K562 (cell line): Measurements from ENCODE around the gene ITPA. TPM values are rescaled to one million over a fixed set of nuclear protein-coding genes. Genes with fewer than 3 reads are reported as not detected.
A peak's percentile ranks its signal among the peaks of the same experiment; 100 is the strongest.

Source experiments
- ATAC-seq: fragments of 200-7000 bp; cut with Tn5 transposase; 3 replicates; pipeline ENCODE4 v1.9.1; 2020; ENCODE audit warnings: moderate library complexity
- BruUV-seq: library from RNA; stranded (reverse); fragments of 400-500 nt; replicated peaks from 2 replicates; lab custom pipeline; 2021; lab: Mats Ljungman, UMichigan
- CTCF ChIA-PET: fragments of 300-600 bp; formaldehyde crosslinking; extraction: SDS; loops from one replicate; lab custom pipeline; 2021; ENCODE audit warnings: low intra/inter-chr PET ratio; lab: Yijun Ruan, JAX
- POLR2A ChIA-PET: fragments of 300-600, 350-650 bp; sonication (Branson Sonifier 250); formaldehyde crosslinking; extraction: SDS; loops from one replicate; lab custom pipeline; 2021; ENCODE audit warnings: antibody characterized with exemption, inconsistent platforms; lab: Yijun Ruan, JAX
- DNase-seq, 4 experiments: peaks; one replicate each; pipeline versions ENCODE4 v3.0.0 to v3.0.0-alpha.2; 2011 to 2018; ENCODE audit warnings: low spot score in 3 of 4, mixed read lengths in 3 of 4; ENCODE audit errors: extremely low read depth in 1 of 4
- FAIRE-seq: peaks from 2 replicates; lab custom pipeline; 2011; peaks lifted over from hg19 to GRCh38; lab: Jason Lieb, UNC
- H2AFZ ChIP-seq: 2 replicates; pipeline ENCODE4 v1.6.0; 2011; ENCODE audit warnings: low read depth, low read length, control low read depth, inconsistent platforms
- H3K27ac ChIP-seq: fragments of 200-600 bp; 3 replicates; pipeline ENCODE4 v1.8.0; 2011; ENCODE audit warnings: low read depth, mild to moderate bottlenecking, control low read depth, inconsistent platforms, low read length, moderate library complexity, mixed read lengths; ENCODE audit errors: extremely low read depth
- H3K27me3 ChIP-seq, 2 experiments: fragments of 300-600 bp in 1 of 2; 2 replicates in 1 of 2; 3 replicates in 1 of 2; pipeline versions ENCODE4 v1.6.0 to v1.8.0; 2011; ENCODE audit warnings: inconsistent platforms in 2 of 2, low read length in 2 of 2, mild to moderate bottlenecking in 1 of 2, mixed read lengths in 1 of 2, moderate library complexity in 1 of 2; ENCODE audit not compliant: control insufficient read depth in 2 of 2, insufficient read depth in 2 of 2
- H3K36me3 ChIP-seq: fragments of 300-600 bp; 3 replicates; pipeline ENCODE4 v1.8.0; 2011; ENCODE audit warnings: mild to moderate bottlenecking, low read length, inconsistent platforms; ENCODE audit not compliant: control insufficient read depth, insufficient read depth
- H3K4me1 ChIP-seq, 2 experiments: fragments of 200-600 bp in 1 of 2; replicated peaks in 1 of 2; 2 replicates in 1 of 2; 3 replicates in 1 of 2; pipeline versions ENCODE4 v1.5.1 to v1.8.0; 2011; ENCODE audit warnings: inconsistent platforms in 2 of 2, low read length in 2 of 2, mild to moderate bottlenecking in 1 of 2, mixed read lengths in 1 of 2, moderate library complexity in 1 of 2; ENCODE audit not compliant: control insufficient read depth in 2 of 2, insufficient read depth in 2 of 2
- H3K4me2 ChIP-seq: 2 replicates; pipeline ENCODE4 v1.6.1; 2011; ENCODE audit warnings: low read length, control low read depth, inconsistent platforms, mixed read lengths; ENCODE audit not compliant: insufficient read depth
- H3K4me3 ChIP-seq: fragments of 200-600 bp; sonication (generic), shearing (Covaris generic); 2 replicates; pipeline ENCODE4 v1.5.1; 2016; ENCODE audit warnings: control low read depth, inconsistent platforms
- H3K79me2 ChIP-seq: fragments of 200-600 bp; 3 replicates; pipeline ENCODE4 v1.8.0; 2011; ENCODE audit warnings: low read length, inconsistent platforms; ENCODE audit not compliant: control insufficient read depth, insufficient read depth
- H3K9ac ChIP-seq, 2 experiments: 2 replicates each; pipeline versions ENCODE4 v1.6.0 to v1.6.1; 2011; ENCODE audit warnings: low read depth in 2 of 2, low read length in 2 of 2, control low read depth in 1 of 2, inconsistent platforms in 1 of 2, mild to moderate bottlenecking in 1 of 2, mixed read lengths in 1 of 2; ENCODE audit not compliant: insufficient read depth in 1 of 2
- H3K9me1 ChIP-seq: one replicate; pipeline ENCODE4 v1.6.0; 2011; ENCODE audit warnings: inconsistent platforms, mild to moderate bottlenecking, low read length, moderate library complexity; ENCODE audit not compliant: control insufficient read depth, insufficient read depth
- H3K9me3 ChIP-seq: replicated peaks from 2 replicates; pipeline ENCODE4 v1.5.1; 2011; ENCODE audit warnings: low read depth, low read length, inconsistent platforms; ENCODE audit not compliant: control insufficient read depth, insufficient read depth
- H4K20me1 ChIP-seq: replicated peaks from 2 replicates; pipeline ENCODE4 v1.6.1; 2011; ENCODE audit warnings: low read length, inconsistent platforms, mixed read lengths; ENCODE audit not compliant: control insufficient read depth, insufficient read depth
- CHD1 ChIP-seq: fragments of 200-600 bp; sonication (generic); IDR thresholded peaks from one replicate; pipeline ENCODE4 v1.6.1; 2012; ENCODE audit warnings: mild to moderate bottlenecking, moderate library complexity, low read length, inconsistent platforms
- CREBBP ChIP-seq: IDR thresholded peaks from one replicate; pipeline ENCODE4 v1.6.1; 2012; ENCODE audit warnings: low read depth, mild to moderate bottlenecking, control low read depth, inconsistent platforms, low read length
- GTF2E2 ChIP-seq: fragments of 200-800 bp; sonication (Bioruptor generic); IDR thresholded peaks from 2 replicates; pipeline ENCODE4 v1.6.1; 2016; ENCODE audit warnings: missing genetic modification characterization, missing compliant biosample characterization
- ID3 ChIP-seq, 2 experiments: fragments of 250-450 bp in 1 of 2; fragments of 450-650 bp in 1 of 2; sonication (Bioruptor Pico) in 1 of 2; IDR thresholded peaks; 2 replicates each; pipeline versions ENCODE4 v1.6.1 to v1.8.0; 2016 to 2021; ENCODE audit warnings: mild to moderate bottlenecking in 2 of 2, moderate library complexity in 2 of 2, missing compliant biosample characterization in 1 of 2, missing genetic modification characterization in 1 of 2
- ILF3 ChIP-seq: fragments of 450-650 bp; IDR thresholded peaks from 2 replicates; pipeline ENCODE4 v1.6.1; 2018; ENCODE audit warnings: antibody characterized with exemption, mild to moderate bottlenecking, moderate library complexity, borderline replicate concordance
- L3MBTL2 ChIP-seq: fragments of 450-650 bp; IDR thresholded peaks from 2 replicates; pipeline ENCODE4 v1.6.1; 2016; ENCODE audit warnings: mild to moderate bottlenecking, moderate library complexity
- MBD1 ChIP-seq: fragments of 250-450 bp; sonication (Bioruptor Pico); IDR thresholded peaks from 2 replicates; pipeline ENCODE4 v1.8.0; 2022; ENCODE audit warnings: inconsistent platforms
- MED1 ChIP-seq: sonication (generic); formaldehyde crosslinking; IDR thresholded peaks from 2 replicates; pipeline ENCODE4 v1.8.1; 2023; ENCODE audit warnings: missing genetic modification reagents, borderline replicate concordance
- NCOA4 ChIP-seq: fragments of 450-650 bp; IDR thresholded peaks from 2 replicates; pipeline ENCODE4 v1.6.1; 2018; ENCODE audit warnings: mild to moderate bottlenecking; ENCODE audit not compliant: partially characterized antibody
- PCBP1 ChIP-seq: fragments of 200-400 bp; formaldehyde crosslinking; IDR thresholded peaks from 2 replicates; pipeline ENCODE4 v1.6.1; 2018; ENCODE audit warnings: mild to moderate bottlenecking, low read depth, low read length; ENCODE audit not compliant: poor library complexity, severe bottlenecking
- POLR2H ChIP-seq: IDR thresholded peaks from 2 replicates; pipeline ENCODE4 v1.6.1; 2016; ENCODE audit warnings: missing genetic modification characterization, low read depth, mild to moderate bottlenecking, control low read depth, missing compliant biosample characterization, moderate library complexity
- STAT5B ChIP-seq: fragments of 250-450 bp; sonication (Bioruptor Pico); IDR thresholded peaks from 2 replicates; pipeline ENCODE4 v1.8.0; 2021; ENCODE audit warnings: mild to moderate bottlenecking, inconsistent platforms
- USF1 ChIP-seq: sonication (generic); formaldehyde crosslinking; IDR thresholded peaks from 2 replicates; pipeline ENCODE4 v1.9.0; 2022; ENCODE audit warnings: mild to moderate bottlenecking, missing genetic modification reagents
- ZFP91 ChIP-seq: sonication (generic); formaldehyde crosslinking; IDR thresholded peaks from 2 replicates; pipeline ENCODE4 v1.8.0; 2022; ENCODE audit warnings: mild to moderate bottlenecking, missing genetic modification reagents
- ZKSCAN1 ChIP-seq: fragments of 150-350 bp; IDR thresholded peaks from 2 replicates; pipeline ENCODE4 v1.6.1; 2016; ENCODE audit warnings: low read depth, low read length
- WGBS: fragments of 100-300 bp; shearing (Covaris generic); methylation state at CpG from one replicate; pipeline ENCODE4 v1.1.6; 2016; ENCODE audit warnings: low coverage, mixed read lengths; ENCODE audit not compliant: insufficient coverage; ENCODE audit errors: missing lambda C conversion rate; 5-methylcytosine and 5-hydroxymethylcytosine counted together
- in situ Hi-C: fragments of 300-500 bp; cut with MboI; formaldehyde crosslinking; loops from 4 replicates; pipeline ENCODE4 v1.15.0; 2018; ENCODE audit warnings: inconsistent platforms, mixed read lengths
- intact Hi-C: fragments of 100-400 bp; cut with micrococcal nuclease; formaldehyde crosslinking; loops from 2 replicates; pipeline ENCODE4 v1.14.2; 2022
- polyA plus RNA-seq, 8 experiments: library from polyadenylated mRNA; depleted of rRNA in 4 of 8; stranded (reverse) in 5 of 8; unstranded in 3 of 8; fragments of >200 nt; fragmentation: Nextera tagmentation in 2 of 8; fragmentation: Illumina TruSeq in 1 of 8; extraction: Ambion mirVana in 2 of 8; extraction: Trizol in 1 of 8; gene quantifications; 2 replicates each; pipeline versions ENCODE4 v1.2.1 to v1.2.3, GENCODE V29; 2011 to 2014; ENCODE audit warnings: inconsistent platforms in 1 of 8, missing spikeins in 1 of 8
- total RNA-seq, 7 experiments: library from RNA; depleted of rRNA in 6 of 7; stranded (reverse); fragments of >200 nt in 6 of 7; fragmentation: Illumina TruSeq in 2 of 7; extraction: Trizol in 2 of 7; gene quantifications; 2 replicates each; pipeline versions ENCODE4 v1.2.1 to v1.2.3, GENCODE V29; 2011 to 2021; ENCODE audit warnings: low replicate concordance in 1 of 7

ITPA gene
- total and polyA plus RNA-seq, 9 of the 15 experiments (the other 6 are each of a cell fraction or from before 2014, with no cell fraction given), result 5.0 to 79.7 (median 36.7) TPM

- no peak for TF ChIP-seq ZFP91 (CRISPR knock-in tag)
- peak; percentile 46; the same call in 1 of the 2 replicates for TF ChIP-seq L3MBTL2
- TF ChIP-seq PCBP1, result no peak
- no peak for TF ChIP-seq ZKSCAN1
- TF ChIP-seq MED1, result no peak
- TF ChIP-seq ILF3, result no peak
- TF ChIP-seq, all 486 proteins: peak for 60
These were observed 5.0 kb upstream of the ITPA start, which contains the start of gene DDRGK1 (continued) for GRCh38 chr20:3204124-3204794.

- WGBS, result 0% methylated on average over 10 of the region's 10 CpGs
- Histone ChIP-seq H3K27ac (peak overlapping the region; percentile 90), H3K27me3 (no peaks in the 10 kb centered on the region), H4K20me1 (no peaks in the 10 kb centered on the region), H3K4me1 (peaks cover 7 to 21% of the 10 kb centered on the region in 2 experiments; a peak in 4 of 5 replicates), H3K36me3 (peaks cover 13% of the 10 kb centered on the region; the same call in 2 of the 3 replicates), H3K4me2 (peak overlapping the region; percentile 99), H3K79me2 (peaks cover 50% of the 10 kb centered on the region), H3K9me1 (no peaks in the 10 kb centered on the region), H2AFZ (peak overlapping the region; percentile 95), H3K4me3 (peak overlapping the region; percentile 99), H3K9me3 (no peaks in the 10 kb centered on the region), H3K9ac (peak overlapping the region; percentile 85 to 96)
- intact Hi-C loops, result no loop called here
- ChIA-PET CTCF (no interaction called here), POLR2A (interaction anchor here (0.6 to 1.1 kb wide), 4 partner anchors 19 to 80 kb away, joined by 3 to 5 read pairs (median 3); no protein-coding TSS in a partner anchor)
- in situ Hi-C loops, result no loop called here
- TSS peak; percentile 60 for BruUV-seq
- ATAC-seq, result peak; percentile 6
- DNase-seq, result peak in 1 of 4 experiments; percentile 18
- FAIRE-seq, result peak; percentile 67
- TF ChIP-seq CHD1, result peak; percentile 31
- no peak for TF ChIP-seq POLR2H (tag)
- TF ChIP-seq GTF2E2 (tag), result 0 out of 2 replicates have a peak, but pooled peaks have one; percentile 45
- TF ChIP-seq MBD1 (CRISPR knock-in tag), result no peak
- TF ChIP-seq ID3 (CRISPR knock-in tag; IDR thresholded peaks at IDR 0.05), result no peak
- peak; percentile 50; the same call in 1 of the 2 replicates for TF ChIP-seq ID3 (tag; IDR thresholded peaks at IDR 0.05)
- TF ChIP-seq NCOA4, result no peak
- TF ChIP-seq STAT5B, result no peak
- TF ChIP-seq CREBBP, result no peak
- TF ChIP-seq USF1, result no peak
These were observed 477 bp upstream of the ITPA start for GRCh38 chr20:3208786-3209256.
